ENCODE data around the gene AKT3.
"Not testable (repeated sequence)": the region's sequence is repeated elsewhere in the genome, so short reads cannot be mapped to it uniquely, and the experiment has no call there.

AKT3 gene

GRCh38 chr1:243842978-243843511, 7.0 kb downstream of the AKT3 start:
- TF ChIP-seq CTCF (conservative IDR thresholded peaks at IDR 0.05; ENCODE audit: low read depth, low read length) = no peak
- no peak for DNase-seq (ENCODE audit: low read depth)
- H3K4me3 ChIP-seq (ENCODE audit: low read length) = no peak overlapping the region

GRCh38 chr1:243842161-243842560, 7.9 kb downstream of the AKT3 start:
- no peak overlapping the region for H3K4me3 ChIP-seq (ENCODE audit: low read length)
- TF ChIP-seq CTCF (conservative IDR thresholded peaks at IDR 0.05; ENCODE audit: low read depth, low read length) = no peak
- DNase-seq (ENCODE audit: low read depth) = no peak

GRCh38 chr1:243841507-243841906, 8.5 kb downstream of the AKT3 start:
- no peak for DNase-seq (ENCODE audit: low read depth)
- TF ChIP-seq CTCF (conservative IDR thresholded peaks at IDR 0.05; ENCODE audit: low read depth, low read length) = no peak
- no peak overlapping the region for H3K4me3 ChIP-seq (ENCODE audit: low read length)

GRCh38 chr1:243837907-243838535, 12.0 kb downstream of the AKT3 start:
- H3K4me3 ChIP-seq (ENCODE audit: low read length) = no peak overlapping the region
- TF ChIP-seq CTCF (conservative IDR thresholded peaks at IDR 0.05; ENCODE audit: low read depth, low read length) = no peak
- no peak for DNase-seq (ENCODE audit: low read depth)

GRCh38 chr1:243834130-243834529, 15.9 kb downstream of the AKT3 start:
- no peak for DNase-seq (ENCODE audit: low read depth)
- no peak overlapping the region for H3K4me3 ChIP-seq (ENCODE audit: low read length)

GRCh38 chr1:243831463-243831862, 18.6 kb downstream of the AKT3 start:
- H3K4me3 ChIP-seq (ENCODE audit: low read length) = no peak overlapping the region
- DNase-seq (ENCODE audit: low read depth) = no peak
- no peak for TF ChIP-seq CTCF (conservative IDR thresholded peaks at IDR 0.05; ENCODE audit: low read depth, low read length)

More at GRCh38 chr1:243834130-243834529, 15.9 kb downstream of the AKT3 start:
- TF ChIP-seq CTCF (conservative IDR thresholded peaks at IDR 0.05; ENCODE audit: low read depth, low read length) = no peak

GRCh38 chr1:243827206-243827605, 22.8 kb downstream of the AKT3 start:
- TF ChIP-seq CTCF (conservative IDR thresholded peaks at IDR 0.05; ENCODE audit: low read depth, low read length) = no peak
- DNase-seq (ENCODE audit: low read depth) = no peak
- H3K4me3 ChIP-seq (ENCODE audit: low read length) = no peak overlapping the region

- H3K4me3 ChIP-seq (ENCODE audit: low read length); DNase-seq (ENCODE audit: low read depth): not testable (repeated sequence)
These were observed 25.1 kb downstream of the AKT3 start for GRCh38 chr1:243824907-243825306.
